Bone marrow (tissue), 2 donors: Measurements from ENCODE around the gene WFS1.

ENCODE experiments used
- DNase-seq, 2 donors: peaks; one replicate each; lab custom pipeline; 2025; lab: John Stamatoyannopoulos, UW

WFS1 gene

GRCh38 chr4:6259886-6260285 is 9.8 kb upstream of the WFS1 start:
- no peak for DNase-seq

- DNase-seq, result no peak
These were observed 7.5 kb upstream of the WFS1 start for GRCh38 chr4:6262176-6262575.

GRCh38 chr4:6262847-6263487 is 6.7 kb upstream of the WFS1 start:
- DNase-seq, result no peak

GRCh38 chr4:6263526-6264224 is 6.0 kb upstream of the WFS1 start:
- no peak for DNase-seq

- DNase-seq, result no peak
These were observed 5.5 kb upstream of the WFS1 start for GRCh38 chr4:6264225-6264540.

- no peak for DNase-seq
These were observed 4.1 kb upstream of the WFS1 start for GRCh38 chr4:6265546-6265945.

- no peak for DNase-seq
These were observed 2.1 kb upstream of the WFS1 start for GRCh38 chr4:6267573-6267972.

GRCh38 chr4:6268650-6269615 is 717 bp upstream of the WFS1 start:
- DNase-seq, result no peak

GRCh38 chr4:6270636-6271121 is 1.0 kb downstream of the WFS1 start:
- no peak for DNase-seq

- DNase-seq, result no peak
These were observed 1.6 kb downstream of the WFS1 start for GRCh38 chr4:6271206-6271605.

GRCh38 chr4:6271701-6272465 is 2.2 kb downstream of the WFS1 start:
- DNase-seq, result no peak

GRCh38 chr4:6272863-6273660 is 3.4 kb downstream of the WFS1 start:
- DNase-seq, result no peak

GRCh38 chr4:6273661-6273990 is 4.0 kb downstream of the WFS1 start:
- no peak for DNase-seq

GRCh38 chr4:6275351-6275750 is 5.7 kb downstream of the WFS1 start:
- DNase-seq, result no peak

GRCh38 chr4:6275898-6276806 is 6.5 kb downstream of the WFS1 start:
- DNase-seq, result no peak

GRCh38 chr4:6277139-6277802 is 7.6 kb downstream of the WFS1 start:
- DNase-seq, result no peak

- no peak for DNase-seq
These were observed 8.5 kb downstream of the WFS1 start for GRCh38 chr4:6277935-6278800.

- DNase-seq, result peak in 1 of 2 donors; percentile 92
These were observed 9.1 kb downstream of the WFS1 start for GRCh38 chr4:6278801-6279197.
